GM12891 (cell line): ENCODE data around the gene NR1I2.

Source experiments
- POLR2A ChIP-seq: IDR thresholded peaks from 2 replicates; pipeline ENCODE4 v1.6.1; 2011; ENCODE audit warnings: low read depth, low read length, control low read depth
- POLR2AphosphoS5 ChIP-seq: IDR thresholded peaks from 2 replicates; pipeline ENCODE4 v1.6.1; 2011; ENCODE audit warnings: low read depth, low read length, control low read depth
- SPI1 ChIP-seq: IDR thresholded peaks from 2 replicates; pipeline ENCODE4 v1.6.1; 2011; ENCODE audit warnings: low read depth, low read length, control low read depth
- TAF1 ChIP-seq: IDR thresholded peaks from 2 replicates; pipeline ENCODE4 v1.6.1; 2011; ENCODE audit warnings: low read depth, low read length, control low read depth

DNA sequence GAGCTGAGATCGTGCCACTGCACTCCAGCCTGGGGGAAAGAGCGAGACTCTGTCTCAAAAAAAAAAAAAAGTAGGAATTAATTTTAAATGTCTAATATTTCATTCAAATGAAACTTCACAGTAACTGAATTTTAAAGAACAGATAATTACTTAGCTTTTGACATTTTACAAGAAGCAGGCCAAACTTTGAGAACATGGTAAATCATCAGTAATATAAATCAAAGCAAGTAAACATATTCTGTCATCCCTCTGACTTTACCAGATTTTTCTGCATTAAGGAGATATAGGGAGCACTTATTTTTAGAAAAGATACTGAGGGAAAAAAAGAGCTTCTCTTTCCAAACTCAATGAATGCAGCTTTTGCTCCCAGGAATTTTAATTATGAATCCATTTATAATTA lies 37.0 kb downstream of the NR1I2 start:
- TF ChIP-seq TAF1 (no peak), POLR2A (no peak), SPI1 (no peak), POLR2AphosphoS5 (no peak)
